GM12874 (cell line): ENCODE results near the gene FAM53A.

Experiments
- CTCF ChIP-seq: IDR thresholded peaks from 2 replicates; pipeline ENCODE4 v1.5.1; 2011; ENCODE audit warnings: low read depth, mild to moderate bottlenecking, control low read depth, low read length, moderate library complexity; ENCODE audit not compliant: insufficient read depth

Gene FAM53A

GRCh38 chr4:1703867-1704266, 19.8 kb upstream of the FAM53A start:
- TF ChIP-seq CTCF, result no peak

- TF ChIP-seq CTCF, result no peak
Measured at GRCh38 chr4:1695913-1696312, 11.8 kb upstream of the FAM53A start.

- TF ChIP-seq CTCF, result peak; percentile 93
Measured at GRCh38 chr4:1693131-1693896, 9.2 kb upstream of the FAM53A start.

- TF ChIP-seq CTCF, result no peak
Measured at GRCh38 chr4:1691737-1692373, 7.7 kb upstream of the FAM53A start.

GRCh38 chr4:1690698-1691097, 6.6 kb upstream of the FAM53A start:
- TF ChIP-seq CTCF, result no peak

- no peak for TF ChIP-seq CTCF
Measured at GRCh38 chr4:1686440-1687036, 2.4 kb upstream of the FAM53A start.

GRCh38 chr4:1685235-1686150, 1.4 kb upstream of the FAM53A start:
- no peak for TF ChIP-seq CTCF
